Astrocyte of the cerebellum (primary cell): ENCODE results near the gene RNF217.

Experiments used
- DNase-seq: peaks from one replicate; pipeline ENCODE4 v3.0.0-alpha.2; 2011; ENCODE audit warnings: low read depth
- H3K4me3 ChIP-seq: 2 replicates; pipeline ENCODE4 v1.5.1; 2011; ENCODE audit warnings: mild to moderate bottlenecking, low read depth, low read length, moderate library complexity
- in situ Hi-C: cut with HindIII; loops from 2 replicates; pipeline ENCODE4 v1.10.0; 2017; ENCODE audit warnings: low sequenced_read_pairs
- TF ChIP-seq, protein P1 (sequence below): IDR thresholded peaks from 2 replicates; pipeline ENCODE4 v1.5.1; 2012; ENCODE audit warnings: low read length, low read depth, moderate library complexity, mild to moderate bottlenecking; ENCODE audit errors: missing control alignments

The RNF217 gene

GRCh38 chr6:124987999-124988591 is 25.9 kb downstream of the RNF217 start:
- no peak overlapping the region for H3K4me3 ChIP-seq
- TF ChIP-seq, protein P1, sequence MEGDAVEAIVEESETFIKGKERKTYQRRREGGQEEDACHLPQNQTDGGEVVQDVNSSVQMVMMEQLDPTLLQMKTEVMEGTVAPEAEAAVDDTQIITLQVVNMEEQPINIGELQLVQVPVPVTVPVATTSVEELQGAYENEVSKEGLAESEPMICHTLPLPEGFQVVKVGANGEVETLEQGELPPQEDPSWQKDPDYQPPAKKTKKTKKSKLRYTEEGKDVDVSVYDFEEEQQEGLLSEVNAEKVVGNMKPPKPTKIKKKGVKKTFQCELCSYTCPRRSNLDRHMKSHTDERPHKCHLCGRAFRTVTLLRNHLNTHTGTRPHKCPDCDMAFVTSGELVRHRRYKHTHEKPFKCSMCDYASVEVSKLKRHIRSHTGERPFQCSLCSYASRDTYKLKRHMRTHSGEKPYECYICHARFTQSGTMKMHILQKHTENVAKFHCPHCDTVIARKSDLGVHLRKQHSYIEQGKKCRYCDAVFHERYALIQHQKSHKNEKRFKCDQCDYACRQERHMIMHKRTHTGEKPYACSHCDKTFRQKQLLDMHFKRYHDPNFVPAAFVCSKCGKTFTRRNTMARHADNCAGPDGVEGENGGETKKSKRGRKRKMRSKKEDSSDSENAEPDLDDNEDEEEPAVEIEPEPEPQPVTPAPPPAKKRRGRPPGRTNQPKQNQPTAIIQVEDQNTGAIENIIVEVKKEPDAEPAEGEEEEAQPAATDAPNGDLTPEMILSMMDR: no peak
- DNase-seq: no peak
- in situ Hi-C loops: no loop called here

GRCh38 chr6:124989136-124989983 is 27.1 kb downstream of the RNF217 start:
- in situ Hi-C loops: no loop called here
- no peak for DNase-seq
- TF ChIP-seq, protein P1: no peak
- no peak overlapping the region for H3K4me3 ChIP-seq

- no peak overlapping the region for H3K4me3 ChIP-seq
- TF ChIP-seq, protein P1: no peak
- in situ Hi-C loops: no loop called here
These were observed 28.8 kb downstream of the RNF217 start for GRCh38 chr6:124990988-124991387.

GRCh38 chr6:124991764-124992295 is 29.6 kb downstream of the RNF217 start:
- in situ Hi-C loops: no loop called here
- no peak for DNase-seq
- TF ChIP-seq, protein P1: no peak
- no peak overlapping the region for H3K4me3 ChIP-seq

More at GRCh38 chr6:124990988-124991387, 28.8 kb downstream of the RNF217 start:
- DNase-seq: no peak

- in situ Hi-C loops: no loop called here
- TF ChIP-seq, protein P1: no peak
- DNase-seq: no peak
- no peak overlapping the region for H3K4me3 ChIP-seq
These were observed 31.1 kb downstream of the RNF217 start for GRCh38 chr6:124993327-124993726.

GRCh38 chr6:124994648-124995047 is 32.4 kb downstream of the RNF217 start:
- TF ChIP-seq, protein P1: no peak
- in situ Hi-C loops: no loop called here
- no peak for DNase-seq
- H3K4me3 ChIP-seq: no peak overlapping the region
